ENCODE results near the gene GPR18. TPM values are rescaled to one million over a fixed set of nuclear protein-coding genes. Genes with fewer than 3 reads are reported as not detected.

The GPR18 gene
- total and polyA plus RNA-seq, 2 experiments from 2014 or later = 1.2 TPM; not detected in 1

GRCh38 chr13:99295488-99296252 lies 37.5 kb upstream of the GPR18 start:
- Histone ChIP-seq H3K4me1 (ENCODE audit: low read depth) (no peaks in the 10 kb centered on the region), H3K27me3 (no peaks in the 10 kb centered on the region), H3K9me3 (ENCODE audit: low read depth) (no peaks in the 10 kb centered on the region), H3K4me3 (no peak overlapping the region), H3K36me3 (peaks cover 11% of the 10 kb centered on the region), H3K27ac (no peak overlapping the region)
- no peak for DNase-seq (ENCODE audit: low read depth in 1 of 2, low spot score in 1 of 2)
- TF ChIP-seq CTCF (IDR thresholded peaks at IDR 0.05; ENCODE audit: low read depth, low read length) = no peak

- no peaks in the 10 kb centered on the region for H3K9me3 ChIP-seq (ENCODE audit: low read depth)
- no peaks in the 10 kb centered on the region for H3K27me3 ChIP-seq
- no peak for TF ChIP-seq CTCF (IDR thresholded peaks at IDR 0.05; ENCODE audit: low read depth, low read length)
- H3K4me3 ChIP-seq = no peak overlapping the region
- no peak for DNase-seq (ENCODE audit: low read depth in 1 of 2, low spot score in 1 of 2)
- peaks cover 11% of the 10 kb centered on the region for H3K36me3 ChIP-seq
- H3K27ac ChIP-seq = no peak overlapping the region
- no peaks in the 10 kb centered on the region for H3K4me1 ChIP-seq (ENCODE audit: low read depth)
These were observed 36.8 kb upstream of the GPR18 start for GRCh38 chr13:99294958-99295357.

- Histone ChIP-seq H3K27ac (no peak overlapping the region), H3K9me3 (ENCODE audit: low read depth) (no peaks in the 10 kb centered on the region), H3K27me3 (no peaks in the 10 kb centered on the region), H3K4me3 (no peak overlapping the region), H3K4me1 (ENCODE audit: low read depth) (no peaks in the 10 kb centered on the region), H3K36me3 (peaks cover 11% of the 10 kb centered on the region)
- DNase-seq (ENCODE audit: low read depth in 1 of 2, low spot score in 1 of 2) = no peak
- no peak for TF ChIP-seq CTCF (IDR thresholded peaks at IDR 0.05; ENCODE audit: low read depth, low read length)
These were observed 36.0 kb upstream of the GPR18 start for GRCh38 chr13:99294198-99294597.

- peaks cover 11% of the 10 kb centered on the region for H3K36me3 ChIP-seq
- H3K27ac ChIP-seq = no peak overlapping the region
- H3K4me3 ChIP-seq = no peak overlapping the region
- H3K4me1 ChIP-seq (ENCODE audit: low read depth) = peaks cover 9% of the 10 kb centered on the region
- DNase-seq (ENCODE audit: low read depth in 1 of 2, low spot score in 1 of 2) = no peak
- TF ChIP-seq CTCF (IDR thresholded peaks at IDR 0.05; ENCODE audit: low read depth, low read length) = no peak
- no peaks in the 10 kb centered on the region for H3K9me3 ChIP-seq (ENCODE audit: low read depth)
- no peaks in the 10 kb centered on the region for H3K27me3 ChIP-seq
These were observed 35.0 kb upstream of the GPR18 start for GRCh38 chr13:99293178-99293577.

GRCh38 chr13:99290894-99291293 lies 32.7 kb upstream of the GPR18 start:
- Histone ChIP-seq H3K9me3 (ENCODE audit: low read depth) (no peaks in the 10 kb centered on the region), H3K4me3 (no peak overlapping the region), H3K4me1 (ENCODE audit: low read depth) (peaks cover 29% of the 10 kb centered on the region), H3K27ac (no peak overlapping the region), H3K27me3 (no peaks in the 10 kb centered on the region), H3K36me3 (peaks cover 11% of the 10 kb centered on the region)
- TF ChIP-seq CTCF (IDR thresholded peaks at IDR 0.05; ENCODE audit: low read depth, low read length) = no peak
- DNase-seq (ENCODE audit: low read depth in 1 of 2, low spot score in 1 of 2) = no peak

All from cardiac muscle cell (in vitro differentiated cells and primary cell).